HepG2 (cell line): ENCODE data around the gene PPP2R2B. TPM values are rescaled to one million over a fixed set of nuclear protein-coding genes. Genes with fewer than 3 reads are reported as not detected.

Experiments used
- ATAC-seq: fragments of 200-7000 bp; cut with Tn5 transposase; 3 replicates; pipeline ENCODE4 v1.9.1; 2020; ENCODE audit warnings: mild to moderate bottlenecking, moderate library complexity
- BruUV-seq: library from RNA; stranded (reverse); fragments of 400-500 nt; replicated peaks from 2 replicates; lab custom pipeline; 2021; lab: Mats Ljungman, UMichigan
- CTCF ChIA-PET: fragments of 300-600 bp; formaldehyde crosslinking; extraction: SDS; loops from one replicate; lab custom pipeline; 2021; ENCODE audit warnings: low total read pairs, inconsistent platforms, low intra/inter-chr PET ratio; lab: Yijun Ruan, JAX
- POLR2A ChIA-PET: fragments of 350-600 bp; sonication (Branson Sonifier 250); formaldehyde crosslinking; loops from one replicate; lab custom pipeline; 2020; ENCODE audit warnings: antibody characterized with exemption, inconsistent platforms; lab: Yijun Ruan, JAX
- DNase-seq: peaks from one replicate; pipeline ENCODE4 v3.0.0-alpha.2; 2015; ENCODE audit warnings: low spot score
- FAIRE-seq: peaks from 3 replicates; lab custom pipeline; 2011; peaks lifted over from hg19 to GRCh38; lab: Jason Lieb, UNC
- H2AFZ ChIP-seq: one replicate; pipeline ENCODE4 v1.6.1; 2011; ENCODE audit warnings: low read length, inconsistent platforms
- H3K27ac ChIP-seq: fragments of 300-600 bp; 3 replicates; pipeline ENCODE4 v1.8.0; 2011; ENCODE audit warnings: mixed run types, mild to moderate bottlenecking, mixed read lengths, low read length, inconsistent platforms; ENCODE audit not compliant: insufficient read depth; ENCODE audit errors: extremely low read length
- H3K27me3 ChIP-seq, 2 experiments: fragments of 200-600 bp in 1 of 2; 2 replicates in 1 of 2; 3 replicates in 1 of 2; pipeline versions ENCODE4 v1.6.0 to v1.8.0; 2011; ENCODE audit warnings: low read length in 2 of 2, mild to moderate bottlenecking in 2 of 2, moderate library complexity in 2 of 2, inconsistent platforms in 1 of 2; ENCODE audit not compliant: insufficient read depth in 2 of 2, control insufficient read depth in 1 of 2
- H3K36me3 ChIP-seq, 2 experiments: fragments of 200-600 bp in 1 of 2; replicated peaks in 1 of 2; 2 replicates in 1 of 2; 3 replicates in 1 of 2; pipeline versions ENCODE4 v1.5.1 to v1.8.0; 2011; ENCODE audit warnings: low read length in 2 of 2, inconsistent platforms in 1 of 2; ENCODE audit not compliant: insufficient read depth in 2 of 2, control insufficient read depth in 1 of 2
- H3K4me1 ChIP-seq: 2 replicates; pipeline ENCODE4 v1.5.1; 2012; ENCODE audit warnings: low read length, inconsistent platforms; ENCODE audit not compliant: insufficient read depth
- H3K4me2 ChIP-seq: 2 replicates; pipeline ENCODE4 v1.6.0; 2011; ENCODE audit warnings: low read depth, low read length, inconsistent platforms
- H3K4me3 ChIP-seq, 3 experiments: fragments of 200-600 bp in 1 of 3; sonication (generic), shearing (Covaris generic) in 1 of 3; replicated peaks in 1 of 3; 2 replicates each; pipeline ENCODE4 v1.5.1; 2011 to 2016; ENCODE audit warnings: low read length in 3 of 3, inconsistent platforms in 2 of 3, low read depth in 2 of 3, mild to moderate bottlenecking in 2 of 3, control low read depth in 1 of 3, mixed read lengths in 1 of 3; ENCODE audit not compliant: insufficient read depth in 1 of 3
- H3K79me2 ChIP-seq: one replicate; pipeline ENCODE4 v1.6.1; 2011; ENCODE audit warnings: low read length, inconsistent platforms; ENCODE audit not compliant: insufficient read depth
- H3K9ac ChIP-seq: 2 replicates; pipeline ENCODE4 v1.6.0; 2011; ENCODE audit warnings: mild to moderate bottlenecking, low read depth, low read length, inconsistent platforms; ENCODE audit not compliant: insufficient read depth
- H3K9me3 ChIP-seq: 2 replicates; pipeline ENCODE4 v1.5.1; 2012; ENCODE audit warnings: mild to moderate bottlenecking, low read length
- H4K20me1 ChIP-seq: 2 replicates; pipeline ENCODE4 v1.6.0; 2011; ENCODE audit warnings: inconsistent platforms, mild to moderate bottlenecking, low read length, moderate library complexity; ENCODE audit not compliant: insufficient read depth
- ATAD3A ChIP-seq: sonication (generic); formaldehyde crosslinking; IDR thresholded peaks from 2 replicates; pipeline ENCODE4 v1.4.0; 2020; ENCODE audit warnings: missing genetic modification reagents
- CENPX ChIP-seq: sonication (generic); formaldehyde crosslinking; IDR thresholded peaks from 2 replicates; pipeline ENCODE4 v1.9.0; 2021; ENCODE audit warnings: mild to moderate bottlenecking, missing genetic modification reagents, moderate library complexity
- GATAD1 ChIP-seq: IDR thresholded peaks from 2 replicates; pipeline ENCODE4 v1.6.1; 2016; ENCODE audit warnings: missing genetic modification reagents, missing compliant biosample characterization
- HNRNPLL ChIP-seq: fragments of 200-400 bp; formaldehyde crosslinking; IDR thresholded peaks from 2 replicates; pipeline ENCODE4 v1.6.1; 2017; ENCODE audit warnings: mild to moderate bottlenecking, low read depth, low read length; ENCODE audit not compliant: poor library complexity, severe bottlenecking
- KAT8 ChIP-seq: IDR thresholded peaks from 2 replicates; pipeline ENCODE4 v1.6.1; 2016; ENCODE audit warnings: missing genetic modification reagents, missing compliant biosample characterization
- MATR3 ChIP-seq: sonication (generic); formaldehyde crosslinking; IDR thresholded peaks from 2 replicates; pipeline ENCODE4 v1.4.0; 2020; ENCODE audit warnings: missing genetic modification reagents
- MED1 ChIP-seq: sonication (generic); formaldehyde crosslinking; IDR thresholded peaks from 2 replicates; pipeline ENCODE4 v1.4.0; 2020; ENCODE audit warnings: missing genetic modification reagents
- RBM22 ChIP-seq: fragments of 200-400 bp; formaldehyde crosslinking; optimal IDR thresholded peaks from 2 replicates; pipeline ENCODE3; 2017; ENCODE audit warnings: mild to moderate bottlenecking, low read length, moderate library complexity
- RCOR2 ChIP-seq: IDR thresholded peaks from 2 replicates; pipeline ENCODE4 v1.6.1; 2016; ENCODE audit warnings: missing biosample characterization, missing genetic modification reagents
- RFX5 ChIP-seq: IDR thresholded peaks from 2 replicates; pipeline ENCODE4 v1.6.1; 2011; ENCODE audit warnings: low read depth, low read length, improper control_type of control experiment
- SSRP1 ChIP-seq: IDR thresholded peaks from 2 replicates; pipeline ENCODE4 v1.6.1; 2016; ENCODE audit warnings: control low read depth
- ZBTB8A ChIP-seq: sonication (generic); formaldehyde crosslinking; IDR thresholded peaks from 2 replicates; pipeline ENCODE4 v1.4.0; 2020; ENCODE audit warnings: mild to moderate bottlenecking, low read depth, missing genetic modification reagents, borderline replicate concordance
- ZNF354B ChIP-seq: sonication (generic); formaldehyde crosslinking; IDR thresholded peaks from 2 replicates; pipeline ENCODE4 v1.8.0; 2022; ENCODE audit warnings: mild to moderate bottlenecking, missing genetic modification reagents
- ZNF44 ChIP-seq: sonication (generic); formaldehyde crosslinking; IDR thresholded peaks from 2 replicates; pipeline ENCODE4 v1.5.1; 2020; ENCODE audit warnings: mild to moderate bottlenecking, missing genetic modification reagents
- ZNF577 ChIP-seq: sonication (generic); formaldehyde crosslinking; IDR thresholded peaks from 2 replicates; pipeline ENCODE4 v1.4.0; 2020; ENCODE audit warnings: mild to moderate bottlenecking, low read depth, missing genetic modification reagents, borderline replicate concordance
- ZNF619 ChIP-seq: sonication (generic); formaldehyde crosslinking; IDR thresholded peaks from 2 replicates; pipeline ENCODE4 v1.4.0; 2020; ENCODE audit warnings: mild to moderate bottlenecking, missing genetic modification reagents
- ZNF737 ChIP-seq: sonication (generic); formaldehyde crosslinking; IDR thresholded peaks from 2 replicates; pipeline ENCODE4 v1.5.0; 2020; ENCODE audit warnings: missing genetic modification reagents, mild to moderate bottlenecking, borderline replicate concordance
- ZNF776 ChIP-seq: sonication (generic); formaldehyde crosslinking; IDR thresholded peaks from 2 replicates; pipeline ENCODE4 v1.4.0; 2020; ENCODE audit warnings: mild to moderate bottlenecking, missing genetic modification reagents
- ZNF891 ChIP-seq: sonication (generic); formaldehyde crosslinking; IDR thresholded peaks from 2 replicates; pipeline ENCODE4 v1.5.0; 2020; ENCODE audit warnings: mild to moderate bottlenecking, missing genetic modification reagents
- WGBS: methylation state at CpG from one replicate; pipeline ENCODE4 v1.1.6; 2017; ENCODE audit warnings: low lambda C conversion rate; 5-methylcytosine and 5-hydroxymethylcytosine counted together
- in situ Hi-C: cut with HindIII; loops from 2 replicates; pipeline ENCODE4 v1.10.0; 2017; ENCODE audit warnings: low pct_unique_long_range_greater_than_20kb; ENCODE audit not compliant: extremely low pct_ligation_motif_present
- intact Hi-C: fragments of 100-400 bp; cut with micrococcal nuclease; formaldehyde crosslinking; loops from one replicate; pipeline ENCODE4 v1.10.0; 2022; ENCODE audit not compliant: unreplicated experiment
- polyA plus RNA-seq, 8 experiments: library from polyadenylated mRNA; depleted of rRNA in 3 of 8; stranded (reverse) in 7 of 8; unstranded in 1 of 8; fragments of >200 nt; fragmentation: Illumina TruSeq in 4 of 8; extraction: Trizol in 4 of 8; gene quantifications; 2 replicates each; pipeline versions ENCODE4 v1.2.1 to v1.2.3, GENCODE V29; 2011 to 2016; ENCODE audit warnings: low read depth in 4 of 8, missing spikeins in 1 of 8, mixed read lengths in 1 of 8; ENCODE audit not compliant: insufficient read depth in 1 of 8
- total RNA-seq, 5 experiments: library from RNA; depleted of rRNA; stranded (reverse); fragments of >200 nt; fragmentation: Illumina TruSeq; extraction: Trizol; gene quantifications; 2 replicates each; pipeline ENCODE4 v1.2.3, GENCODE V29; 2016; ENCODE audit warnings: low read depth in 1 of 5
- TF ChIP-seq, protein P1 (sequence below): sonication (generic); formaldehyde crosslinking; IDR thresholded peaks from 2 replicates; pipeline ENCODE4 v1.4.0; 2020; ENCODE audit warnings: missing genetic modification reagents
- TF ChIP-seq, protein P2 (sequence below): sonication (generic); formaldehyde crosslinking; IDR thresholded peaks from 2 replicates; pipeline ENCODE4 v1.8.0; 2022; ENCODE audit warnings: missing genetic modification reagents, low read depth, mild to moderate bottlenecking, borderline replicate concordance

Gene PPP2R2B
- total and polyA plus RNA-seq, 2 of the 13 experiments (the other 11 are each of a cell fraction or from before 2014, with no cell fraction given): not detected

DNA sequence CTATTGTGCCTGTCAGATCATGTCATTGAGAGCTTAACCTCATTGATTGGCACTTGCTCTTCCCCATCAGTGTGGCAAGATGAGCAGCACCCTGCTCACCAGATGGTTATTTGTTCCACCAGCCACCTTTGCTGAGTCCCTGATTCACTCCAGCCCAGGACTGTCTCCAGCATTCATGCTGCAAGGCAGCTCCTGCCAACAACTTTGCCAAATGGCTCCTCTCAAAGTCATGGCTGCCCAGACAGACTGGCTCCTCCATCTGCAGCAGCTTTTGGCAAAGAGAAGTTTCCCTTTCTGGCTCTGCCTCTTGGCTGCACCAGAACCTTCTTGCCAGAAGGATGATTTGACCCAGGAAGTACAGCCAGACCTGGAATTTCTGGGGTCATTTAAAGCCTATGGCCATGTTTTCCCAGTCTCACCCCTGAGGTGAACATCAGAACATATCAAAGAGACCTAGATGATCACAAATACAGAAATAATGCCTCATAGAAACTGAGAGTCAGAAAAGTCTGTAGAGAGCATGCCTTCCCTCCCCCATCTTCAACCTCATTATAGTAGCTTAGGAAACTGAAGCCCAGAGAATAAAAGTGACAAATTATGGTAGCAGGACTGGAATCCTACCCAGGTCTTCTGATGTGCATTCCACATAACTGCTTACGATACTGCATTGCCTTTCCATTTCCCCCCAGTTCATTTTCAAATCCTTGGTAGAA lies 10.4 kb downstream of the PPP2R2B start:
- no peaks in the 10 kb centered on the region for H3K4me1 ChIP-seq

DNA sequence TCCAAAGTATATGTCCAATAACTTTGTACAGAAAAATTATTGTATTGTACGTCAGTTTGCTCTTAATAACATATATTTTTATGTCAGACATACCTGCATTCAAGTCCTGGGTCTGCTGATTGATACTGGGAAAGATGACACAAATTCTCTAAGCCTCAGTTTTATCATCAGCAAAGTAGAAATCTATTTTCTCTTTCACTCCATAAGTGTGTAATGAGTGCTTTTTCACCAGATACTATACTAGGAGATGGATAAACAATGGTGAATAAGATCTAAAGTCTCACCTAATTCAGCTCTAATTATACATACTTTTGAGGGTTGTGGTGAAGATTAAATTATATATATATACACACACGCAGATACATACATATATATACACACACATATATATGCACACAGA lies 12.3 kb downstream of the PPP2R2B start:
- in situ Hi-C loops (no loop called here), intact Hi-C loops (no loop called here)
- Histone ChIP-seq H3K4me1 (no peaks in the 10 kb centered on the region), H3K4me3 (no peak overlapping the region), H3K4me2 (no peak overlapping the region), H4K20me1 (no peaks in the 10 kb centered on the region), H3K79me2 (no peaks in the 10 kb centered on the region), H3K36me3 (no peaks in the 10 kb centered on the region), H3K9me3 (no peaks in the 10 kb centered on the region), H3K9ac (no peak overlapping the region), H2AFZ (no peak overlapping the region), H3K27ac (no peak overlapping the region), H3K27me3 (no peaks in the 10 kb centered on the region)
- ChIA-PET CTCF (no interaction called here), POLR2A (no interaction called here)
- 48% methylated on average over 2 of the region's 2 CpGs for WGBS
- no peak for DNase-seq
- BruUV-seq: no TSS peak
- FAIRE-seq: no peak
- ATAC-seq: no peak
- TF ChIP-seq, protein P1, sequence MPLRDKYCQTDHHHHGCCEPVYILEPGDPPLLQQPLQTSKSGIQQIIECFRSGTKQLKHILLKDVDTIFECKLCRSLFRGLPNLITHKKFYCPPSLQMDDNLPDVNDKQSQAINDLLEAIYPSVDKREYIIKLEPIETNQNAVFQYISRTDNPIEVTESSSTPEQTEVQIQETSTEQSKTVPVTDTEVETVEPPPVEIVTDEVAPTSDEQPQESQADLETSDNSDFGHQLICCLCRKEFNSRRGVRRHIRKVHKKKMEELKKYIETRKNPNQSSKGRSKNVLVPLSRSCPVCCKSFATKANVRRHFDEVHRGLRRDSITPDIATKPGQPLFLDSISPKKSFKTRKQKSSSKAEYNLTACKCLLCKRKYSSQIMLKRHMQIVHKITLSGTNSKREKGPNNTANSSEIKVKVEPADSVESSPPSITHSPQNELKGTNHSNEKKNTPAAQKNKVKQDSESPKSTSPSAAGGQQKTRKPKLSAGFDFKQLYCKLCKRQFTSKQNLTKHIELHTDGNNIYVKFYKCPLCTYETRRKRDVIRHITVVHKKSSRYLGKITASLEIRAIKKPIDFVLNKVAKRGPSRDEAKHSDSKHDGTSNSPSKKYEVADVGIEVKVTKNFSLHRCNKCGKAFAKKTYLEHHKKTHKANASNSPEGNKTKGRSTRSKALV (CRISPR knock-in tag): no peak
- no peak for TF ChIP-seq ATAD3A (CRISPR knock-in tag)
- no peak for TF ChIP-seq ZNF619
- no peak for TF ChIP-seq RFX5
- no peak for TF ChIP-seq ZBTB8A (CRISPR knock-in tag)
- TF ChIP-seq ZNF577: no peak
- TF ChIP-seq ZNF44: no peak
- no peak for TF ChIP-seq RCOR2
- no peak for TF ChIP-seq ZNF891 (CRISPR knock-in tag)
- TF ChIP-seq KAT8 (CRISPR knock-in tag): no peak
- no peak for TF ChIP-seq ZNF354B (CRISPR knock-in tag)
- TF ChIP-seq HNRNPLL: no peak
- TF ChIP-seq CENPX (CRISPR knock-in tag): no peak
- no peak for TF ChIP-seq MED1
- TF ChIP-seq MATR3 (CRISPR knock-in tag): no peak
- no peak for TF ChIP-seq ZNF776 (CRISPR knock-in tag)

More for the DNA sequence above, 10.4 kb downstream of the PPP2R2B start:
- Histone ChIP-seq H3K36me3 (no peaks in the 10 kb centered on the region), H3K27ac (no peak overlapping the region), H3K4me2 (no peak overlapping the region), H2AFZ (no peak overlapping the region), H3K9ac (no peak overlapping the region), H3K79me2 (no peaks in the 10 kb centered on the region), H3K9me3 (no peaks in the 10 kb centered on the region), H4K20me1 (no peaks in the 10 kb centered on the region), H3K4me3 (no peak overlapping the region), H3K27me3 (no peaks in the 10 kb centered on the region)
- ChIA-PET CTCF (no interaction called here), POLR2A (no interaction called here)
- ATAC-seq (no peak), DNase-seq (no peak), FAIRE-seq (no peak)
- no TSS peak for BruUV-seq
- in situ Hi-C loops: no loop called here
- 48% methylated on average over 1 of the region's 1 CpG for WGBS
- intact Hi-C loops: no loop called here
- no peak for TF ChIP-seq GATAD1 (CRISPR knock-in tag)
- no peak for TF ChIP-seq SSRP1 (CRISPR knock-in tag)
- TF ChIP-seq, protein P2, sequence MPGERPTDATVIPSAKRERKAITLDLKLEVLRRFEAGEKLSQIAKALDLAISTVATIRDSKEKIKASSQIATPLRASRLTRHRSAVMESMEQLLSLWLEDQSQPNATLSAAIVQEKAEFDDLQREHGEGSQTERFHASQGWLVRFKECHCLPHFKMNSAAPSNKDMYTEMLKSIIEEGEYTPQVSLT (CRISPR knock-in tag): no peak
- TF ChIP-seq RBM22: no peak
- TF ChIP-seq ZNF737: no peak
